HG02852 (cell line): ENCODE results near the gene MYD88.

Experiments
- ATAC-seq: cut with Tn5 transposase; IDR thresholded peaks from one replicate; pipeline ENCODE4 v1.9.1; 2021; ENCODE audit warnings: mild to moderate bottlenecking, moderate library complexity; ENCODE audit not compliant: unreplicated experiment

The MYD88 gene

DNA sequence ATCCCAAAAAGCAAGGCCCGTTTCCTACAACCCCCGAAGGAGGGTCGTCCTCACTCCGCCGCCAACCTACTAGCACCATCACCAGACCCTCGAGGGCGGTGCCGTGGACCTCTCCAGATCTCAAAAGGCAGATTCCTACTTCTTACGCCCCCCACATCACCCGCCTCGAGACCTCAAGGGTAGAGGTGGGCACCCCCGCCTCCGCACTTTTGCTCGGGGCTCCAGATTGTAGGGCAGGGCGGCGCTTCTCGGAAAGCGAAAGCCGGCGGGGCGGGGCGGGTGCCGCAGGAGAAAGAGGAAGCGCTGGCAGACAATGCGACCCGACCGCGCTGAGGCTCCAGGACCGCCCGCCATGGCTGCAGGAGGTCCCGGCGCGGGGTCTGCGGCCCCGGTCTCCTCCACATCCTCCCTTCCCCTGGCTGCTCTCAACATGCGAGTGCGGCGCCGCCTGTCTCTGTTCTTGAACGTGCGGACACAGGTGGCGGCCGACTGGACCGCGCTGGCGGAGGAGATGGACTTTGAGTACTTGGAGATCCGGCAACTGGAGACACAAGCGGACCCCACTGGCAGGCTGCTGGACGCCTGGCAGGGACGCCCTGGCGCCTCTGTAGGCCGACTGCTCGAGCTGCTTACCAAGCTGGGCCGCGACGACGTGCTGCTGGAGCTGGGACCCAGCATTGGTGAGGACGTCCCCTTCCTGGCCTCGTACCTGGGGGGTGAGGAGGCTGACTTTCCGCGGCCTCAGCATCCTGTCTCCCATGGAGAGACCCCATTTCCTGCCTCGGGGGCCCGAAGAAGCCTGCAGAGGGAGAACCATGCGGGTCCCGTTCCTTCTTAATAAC, at the start of gene MYD88:
TSS of gene MYD88 (plus strand) at position 313 of the 842 bp plus-strand sequence. CDS start at position 353, 40 bp downstream.
- ATAC-seq = peak; percentile 43

- no peak for ATAC-seq
Observed at GRCh38 chr3:38089163-38089562, 49.3 kb upstream of the MYD88 start.

GRCh38 chr3:38090453-38090852, 48.0 kb upstream of the MYD88 start:
- ATAC-seq = no peak

DNA sequence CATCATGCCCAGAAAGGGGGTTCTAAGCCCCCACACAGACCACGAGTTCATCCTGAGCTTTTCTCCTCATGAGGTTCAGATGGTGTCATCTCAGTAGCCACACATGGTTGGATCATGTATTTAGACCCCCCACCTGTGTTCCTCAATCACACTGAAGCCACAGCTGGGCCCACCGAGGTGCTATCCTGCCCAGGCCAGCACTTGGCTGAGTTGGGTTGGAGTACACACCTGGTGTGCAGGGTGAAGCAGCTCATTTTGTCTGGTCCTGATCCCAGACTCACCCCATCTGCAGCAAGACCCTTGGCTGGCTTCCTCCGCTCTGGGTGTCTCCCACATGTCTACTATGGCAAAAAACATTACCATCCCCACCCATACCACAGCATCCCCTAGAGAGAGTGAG, 43.5 kb upstream of the MYD88 start:
- ATAC-seq = no peak

DNA sequence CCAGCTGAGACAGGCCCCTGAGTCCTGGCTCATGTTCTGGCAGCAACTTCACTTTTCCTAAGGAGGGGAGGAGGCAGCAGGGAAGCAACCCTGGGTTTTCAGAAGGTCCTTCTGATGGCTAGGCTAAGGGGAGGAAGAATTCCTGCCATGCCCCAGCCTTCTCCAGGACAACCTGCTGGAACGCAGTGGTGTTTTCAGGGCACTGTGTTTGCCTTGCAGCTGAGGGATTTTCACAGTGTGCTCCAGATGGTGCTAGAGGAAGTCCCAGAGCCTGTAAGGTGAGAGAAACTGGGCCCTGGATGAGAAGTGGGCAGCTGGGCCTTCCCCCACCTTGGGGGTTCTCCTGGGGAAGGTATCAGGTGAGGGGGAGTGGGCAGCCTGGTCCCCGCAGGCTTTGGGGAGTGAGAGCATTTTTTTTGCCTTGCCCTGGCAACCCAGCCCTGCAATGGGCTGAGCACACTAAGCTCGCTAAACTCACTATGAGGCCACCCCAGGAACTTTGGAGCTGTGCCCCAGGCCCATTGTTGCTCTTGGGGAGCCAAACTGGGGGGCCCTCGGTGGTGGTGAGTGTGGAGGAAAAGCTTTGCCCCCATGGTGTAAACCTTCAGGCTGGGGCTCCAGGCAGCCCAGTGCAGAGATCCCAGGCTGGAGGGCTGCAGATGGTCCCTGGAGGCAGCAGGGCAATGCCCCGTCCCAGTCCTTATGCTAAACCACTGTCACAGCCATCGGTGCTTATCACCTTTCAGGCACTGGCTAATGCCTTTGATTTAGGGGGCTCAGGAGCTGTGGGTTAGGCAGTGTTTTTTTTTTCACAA, 42.6 kb upstream of the MYD88 start:
- ATAC-seq = no peak

GRCh38 chr3:38097446-38098375, 40.8 kb upstream of the MYD88 start:
- ATAC-seq = no peak

DNA sequence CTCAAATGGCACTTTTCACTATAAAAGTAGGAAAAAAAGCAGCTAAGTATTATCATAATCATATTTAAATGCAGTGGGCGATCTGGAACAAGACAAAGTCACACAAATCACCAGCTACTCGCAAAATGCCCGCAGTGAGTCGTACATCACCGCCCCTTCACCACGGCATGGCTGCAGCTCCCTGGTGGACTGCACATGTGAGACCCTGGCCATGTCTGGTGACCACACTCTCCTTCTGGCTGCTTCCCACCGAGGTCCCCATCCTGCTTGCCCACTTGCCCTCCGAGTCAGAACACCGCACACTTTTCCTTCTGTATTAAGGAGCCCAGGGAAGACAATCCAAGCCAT, 40.1 kb upstream of the MYD88 start:
- no peak for ATAC-seq

- ATAC-seq = no peak
Observed at GRCh38 chr3:38099518-38099917, 38.9 kb upstream of the MYD88 start.

GRCh38 chr3:38100498-38100897, 38.0 kb upstream of the MYD88 start:
- ATAC-seq = no peak

DNA sequence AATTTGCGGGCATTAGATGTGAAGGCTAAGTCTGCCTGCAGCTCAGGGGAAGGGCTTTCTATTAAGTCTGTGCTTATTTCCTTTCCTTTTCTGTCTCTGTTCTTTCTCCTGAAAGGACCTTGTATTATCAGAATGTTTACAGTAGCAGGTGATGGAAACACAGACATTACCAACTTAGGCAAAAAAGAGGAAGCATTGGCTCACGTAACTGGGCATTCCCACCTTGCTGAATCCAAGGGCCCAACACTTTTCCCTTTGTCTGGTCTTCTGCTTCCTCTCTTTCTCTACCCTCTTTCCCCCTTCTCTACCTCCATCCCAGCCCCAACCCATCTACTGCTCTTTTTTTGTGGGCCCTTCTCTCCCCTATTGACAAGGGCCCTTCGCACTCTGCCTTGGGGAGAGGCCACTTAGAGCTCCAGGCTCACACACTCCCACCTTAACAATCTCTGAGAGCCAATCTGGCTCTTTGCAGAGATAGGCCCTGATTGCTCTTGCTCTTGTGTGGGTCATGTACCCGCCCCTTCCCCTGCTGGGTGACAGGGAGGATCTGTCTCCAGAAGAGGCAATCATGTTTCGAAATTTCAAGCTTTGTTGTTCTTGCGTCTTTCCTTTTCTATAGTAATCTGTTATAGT, 36.5 kb upstream of the MYD88 start:
- ATAC-seq = no peak

DNA sequence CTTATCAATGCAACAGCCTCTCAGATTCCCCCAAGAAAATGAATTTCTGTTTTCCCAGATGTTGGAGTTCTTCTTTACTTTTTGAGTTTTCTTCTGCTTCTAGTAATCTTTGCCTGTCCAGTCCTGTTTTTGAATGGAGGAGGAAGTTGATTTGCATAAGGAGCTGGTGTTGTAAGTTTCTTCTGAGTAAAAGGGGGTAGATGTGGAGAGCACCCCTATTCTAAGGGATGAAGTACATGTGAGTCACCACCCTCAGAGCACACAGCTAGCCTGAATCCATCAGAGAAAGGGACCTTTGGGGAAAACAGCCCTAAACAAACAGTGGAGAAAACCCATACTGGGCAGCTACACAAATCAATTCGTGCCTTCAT, 36.0 kb upstream of the MYD88 start:
- ATAC-seq = no peak

DNA sequence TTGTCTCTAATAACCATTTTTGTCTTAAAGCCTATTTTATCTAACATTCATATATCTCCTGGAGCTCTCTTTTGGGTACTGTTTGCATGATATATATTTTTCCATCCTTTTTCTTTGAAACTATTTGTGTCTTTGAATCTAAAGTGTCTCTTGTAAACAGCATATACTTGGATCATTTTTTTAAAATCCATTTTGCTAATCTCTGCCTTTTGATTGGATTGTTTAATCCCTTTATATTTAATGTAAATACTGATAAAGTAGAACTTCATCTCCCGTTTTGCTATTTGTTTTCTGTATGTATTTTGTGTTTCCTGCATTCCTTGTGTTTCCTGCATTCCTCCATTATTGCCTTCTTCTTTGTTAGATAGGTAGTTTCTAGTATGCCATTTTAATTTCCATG, 32.9 kb upstream of the MYD88 start:
- ATAC-seq = no peak

DNA sequence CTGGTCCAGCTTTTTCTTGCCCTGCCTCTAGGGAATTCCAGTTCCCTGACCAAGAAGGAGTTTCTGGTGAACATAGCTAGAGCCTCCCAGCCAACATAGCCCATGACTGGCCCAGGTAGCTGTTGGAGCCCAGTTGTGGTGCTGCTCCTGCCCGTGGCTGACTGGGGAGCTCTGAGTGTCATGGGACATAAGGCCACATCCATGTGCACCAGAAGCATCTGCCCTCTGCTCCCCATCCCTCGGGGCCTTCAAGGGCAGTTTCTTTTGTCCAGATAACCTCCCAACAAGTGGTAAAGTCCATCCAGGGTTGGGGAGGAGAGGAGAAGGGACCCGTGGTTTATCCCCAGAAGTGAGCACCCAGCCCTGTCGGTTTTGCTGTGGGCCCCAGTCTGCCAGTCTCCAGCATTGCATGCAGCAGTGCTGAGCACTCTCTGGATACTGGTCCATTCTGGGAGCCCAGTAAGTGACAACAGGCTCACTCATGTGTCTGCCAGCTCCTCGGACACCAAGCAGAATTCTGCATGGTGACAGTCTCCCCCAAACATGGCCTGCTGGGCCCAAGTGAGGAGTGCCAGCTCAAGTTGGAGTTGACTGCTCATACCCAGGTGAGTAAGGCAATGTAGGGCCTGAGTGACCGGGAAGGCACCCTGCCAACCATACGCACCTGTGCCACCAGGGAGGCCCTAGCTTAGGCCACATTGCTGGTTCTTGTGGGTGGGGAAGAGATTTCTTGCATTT, 30.4 kb upstream of the MYD88 start:
- no peak for ATAC-seq

GRCh38 chr3:38108649-38109579, 29.5 kb upstream of the MYD88 start:
- no peak for ATAC-seq

DNA sequence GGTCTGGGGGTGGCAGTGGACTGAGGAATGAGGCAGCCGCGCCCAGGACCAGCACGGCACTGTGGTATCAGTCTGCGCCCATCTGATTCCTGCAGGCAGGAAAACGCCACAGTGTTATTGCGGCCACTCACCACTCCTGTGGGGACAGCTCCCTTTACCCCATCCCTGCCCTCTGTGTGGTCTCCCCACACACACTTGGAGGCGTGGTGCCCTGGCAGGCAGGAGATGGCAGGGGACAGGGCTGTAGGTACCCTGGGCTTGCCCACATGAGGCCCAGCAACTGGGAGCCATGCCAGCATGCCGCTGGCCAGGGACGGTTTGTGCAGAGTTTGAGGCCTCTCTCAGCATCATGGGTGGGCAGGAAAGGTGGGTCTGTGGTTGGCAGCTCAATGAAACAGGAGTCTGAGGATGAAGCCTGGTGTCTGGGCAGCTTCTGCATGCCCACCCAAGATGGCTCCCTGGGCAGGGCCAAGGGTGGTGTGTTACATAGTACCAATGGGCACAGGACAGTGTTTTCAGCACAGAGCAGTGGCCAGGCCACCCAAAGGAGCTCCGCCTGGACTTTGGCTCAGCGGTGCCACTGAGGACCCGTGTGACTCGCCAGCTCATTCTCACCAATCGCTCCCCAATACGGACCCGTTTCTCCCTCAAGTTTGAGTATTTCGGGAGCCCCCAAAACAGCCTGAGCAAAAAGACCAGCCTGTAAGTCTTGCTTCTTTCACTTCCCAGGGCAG, 28.7 kb upstream of the MYD88 start:
- ATAC-seq = no peak

DNA sequence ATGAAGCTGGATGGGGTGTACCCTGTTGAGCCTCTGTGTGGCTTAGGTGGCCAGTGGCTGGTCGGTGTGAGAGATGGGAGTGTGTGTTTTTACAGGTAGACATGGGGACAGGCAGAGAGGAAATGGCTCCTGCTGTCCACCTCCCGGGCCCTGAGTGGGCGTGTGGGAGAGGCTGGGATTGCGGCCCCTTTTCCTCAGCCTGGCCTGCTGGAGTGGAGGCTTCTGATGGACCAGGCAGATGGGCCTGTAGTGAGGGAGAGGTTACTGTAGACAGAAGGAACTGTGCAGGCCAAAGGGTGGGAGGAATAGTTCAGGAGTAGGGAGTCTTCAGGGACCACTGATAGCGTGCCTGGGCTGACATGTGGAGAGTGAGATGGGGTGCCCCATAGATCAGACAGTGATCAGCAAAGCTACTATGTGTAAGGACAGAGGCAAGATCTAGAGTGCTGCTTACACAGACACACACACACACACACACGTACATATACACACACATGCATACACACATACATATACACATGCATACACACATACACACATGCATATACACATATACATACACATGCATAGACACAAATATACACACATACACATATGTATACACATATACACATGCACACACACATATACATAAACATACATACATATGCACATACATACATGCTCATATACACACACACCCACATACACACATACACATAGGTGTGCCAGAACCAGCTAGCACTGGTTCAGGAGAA, 28.0 kb upstream of the MYD88 start:
- ATAC-seq = no peak

DNA sequence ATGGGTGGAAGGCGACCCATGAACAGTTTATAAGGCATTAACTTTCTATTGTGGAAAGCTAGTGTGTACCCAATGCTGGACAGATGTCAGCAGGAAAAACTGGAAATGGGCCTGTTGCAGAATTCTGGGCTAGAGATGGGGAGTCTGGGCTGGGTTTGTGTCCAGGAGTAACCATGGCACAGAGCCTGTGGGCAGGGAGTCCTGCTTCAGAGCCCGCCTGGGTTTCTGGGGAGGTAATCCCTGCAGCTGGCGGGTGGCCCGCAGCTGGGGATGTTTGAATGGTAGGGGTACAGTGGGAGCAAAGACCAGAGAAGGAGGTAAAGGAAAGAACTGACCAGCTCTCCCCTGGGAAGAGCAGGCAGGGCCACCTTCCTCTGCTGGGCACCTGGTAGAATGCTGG, 27.3 kb upstream of the MYD88 start:
- no peak for ATAC-seq
